A673 (cell line): ENCODE data around the gene MGST2.

Experiments used
- CTCF ChIP-seq: fragments of 300-800, 200-600 bp; sonication (generic); conservative IDR thresholded peaks from 2 replicates; pipeline ENCODE4 v1.5.1; 2017; ENCODE audit warnings: low read depth, mild to moderate bottlenecking, antibody characterized with exemption, low read length, moderate library complexity, mixed read lengths
- EZH2 ChIP-seq: fragments of 200-600 bp; sonication (generic); IDR thresholded peaks from 2 replicates; pipeline ENCODE4 v1.6.1; 2017; ENCODE audit warnings: borderline replicate concordance, low read depth, mild to moderate bottlenecking, mixed read lengths, antibody characterized with exemption, low read length; ENCODE audit not compliant: poor library complexity, severe bottlenecking

- TF ChIP-seq CTCF (no peak), EZH2 (no peak)
These were observed 71.0 kb downstream of the MGST2 start for GRCh38 chr4:139736661-139737060.
